Activated naive CD4-positive, alpha-beta T cell treated with anti-CD3 and anti-CD28 coated beads, Interleukin-2, amount 10 ng/mL, durations not matched to agents 7 days and 5 days (primary cell): Measurements from ENCODE around the gene L3MBTL4.

Source experiments
- CTCF ChIA-PET: fragments of 350-600 bp; sonication (Branson Sonifier 250); formaldehyde crosslinking; loops from one replicate; lab custom pipeline; 2021; ENCODE audit warnings: antibody characterized with exemption; lab: Charles Lee
- DNase-seq: peaks from one replicate; pipeline ENCODE4 v3.0.0-alpha.2; 2020
- H3K27ac Mint-ChIP-seq: one replicate; pipeline ENCODE4 v1.8.0; 2021; ENCODE audit warnings: mild to moderate bottlenecking, moderate library complexity, mixed read lengths
- H3K27me3 Mint-ChIP-seq: one replicate; pipeline ENCODE4 v1.8.0; 2021; ENCODE audit warnings: mild to moderate bottlenecking, mixed read lengths
- H3K36me3 Mint-ChIP-seq: one replicate; pipeline ENCODE4 v1.8.0; 2021; ENCODE audit warnings: mixed read lengths
- H3K4me1 Mint-ChIP-seq: one replicate; pipeline ENCODE4 v1.8.0; 2021; ENCODE audit warnings: mixed read lengths
- H3K4me3 Mint-ChIP-seq: one replicate; pipeline ENCODE4 v1.8.0; 2021; ENCODE audit warnings: mild to moderate bottlenecking, moderate library complexity, mixed read lengths
- H3K9me3 Mint-ChIP-seq: one replicate; pipeline ENCODE4 v1.8.0; 2021; ENCODE audit warnings: mixed read lengths

L3MBTL4 gene

GRCh38 chr18:5995626-5996025 lies 419.1 kb downstream of the L3MBTL4 start:
- Mint-ChIP-seq H3K4me1 (no peaks in the 10 kb centered on the region), H3K9me3 (peaks cover 15% of the 10 kb centered on the region), H3K27ac (no peak overlapping the region), H3K36me3 (no peaks in the 10 kb centered on the region), H3K27me3 (peaks cover 4% of the 10 kb centered on the region), H3K4me3 (no peak overlapping the region)
- DNase-seq, result no peak
- CTCF ChIA-PET, result no interaction called here

GRCh38 chr18:5993938-5994337 lies 420.8 kb downstream of the L3MBTL4 start:
- Mint-ChIP-seq H3K4me1 (no peaks in the 10 kb centered on the region), H3K9me3 (peaks cover 8% of the 10 kb centered on the region), H3K36me3 (no peaks in the 10 kb centered on the region), H3K27ac (no peak overlapping the region), H3K4me3 (no peak overlapping the region), H3K27me3 (peaks cover 4% of the 10 kb centered on the region)
- no peak for DNase-seq
- CTCF ChIA-PET, result no interaction called here

- Mint-ChIP-seq H3K36me3 (no peaks in the 10 kb centered on the region), H3K4me3 (no peak overlapping the region), H3K27me3 (peaks cover 4% of the 10 kb centered on the region), H3K4me1 (no peaks in the 10 kb centered on the region), H3K9me3 (peaks cover 8% of the 10 kb centered on the region), H3K27ac (no peak overlapping the region)
- CTCF ChIA-PET, result no interaction called here
- no peak for DNase-seq
These were observed 422.3 kb downstream of the L3MBTL4 start for GRCh38 chr18:5992381-5992780.

- Mint-ChIP-seq H3K4me3 (no peak overlapping the region), H3K4me1 (no peaks in the 10 kb centered on the region), H3K27me3 (peaks cover 4% of the 10 kb centered on the region), H3K36me3 (no peaks in the 10 kb centered on the region), H3K9me3 (peaks cover 3% of the 10 kb centered on the region), H3K27ac (no peak overlapping the region)
- DNase-seq, result no peak
- CTCF ChIA-PET, result interaction anchor here (1.4 kb wide), 1 partner anchor 10 kb away, joined by 3 read pairs; no protein-coding TSS in a partner anchor
These were observed 427.5 kb downstream of the L3MBTL4 start for GRCh38 chr18:5987249-5987648.

- CTCF ChIA-PET, result no interaction called here
- Mint-ChIP-seq H3K4me3 (no peak overlapping the region), H3K9me3 (no peaks in the 10 kb centered on the region), H3K36me3 (no peaks in the 10 kb centered on the region), H3K27ac (no peak overlapping the region), H3K4me1 (no peaks in the 10 kb centered on the region), H3K27me3 (no peaks in the 10 kb centered on the region)
- DNase-seq, result no peak
These were observed 428.3 kb downstream of the L3MBTL4 start for GRCh38 chr18:5986257-5986931.

DNA sequence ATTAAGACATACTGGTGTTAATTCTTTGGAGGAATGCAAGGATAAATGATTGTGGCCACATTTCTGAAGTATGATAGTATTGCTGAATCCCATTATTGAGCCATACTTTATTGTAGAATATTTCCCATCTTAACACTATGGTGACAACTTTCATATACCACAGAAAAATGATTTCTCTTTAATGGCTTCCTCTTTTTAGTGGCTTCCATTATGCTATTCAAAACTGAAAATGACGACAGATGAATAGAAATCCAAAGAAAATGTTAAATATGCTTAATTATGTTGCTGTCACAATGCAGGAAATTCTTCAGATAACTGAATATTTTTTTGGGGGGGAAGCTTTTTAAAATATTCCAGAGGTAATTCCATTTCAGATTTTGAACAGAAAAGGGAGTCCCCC lies 430.5 kb downstream of the L3MBTL4 start:
- H3K9me3 Mint-ChIP-seq, result no peaks in the 10 kb centered on the region
- no peak for DNase-seq
- CTCF ChIA-PET, result interaction anchor here (0.6 kb wide), 1 partner anchor 1281 kb away, joined by 3 read pairs; no protein-coding TSS in a partner anchor
- H3K4me1 Mint-ChIP-seq, result no peaks in the 10 kb centered on the region
- H3K27ac Mint-ChIP-seq, result no peak overlapping the region
- H3K36me3 Mint-ChIP-seq, result no peaks in the 10 kb centered on the region
- H3K4me3 Mint-ChIP-seq, result no peak overlapping the region
- H3K27me3 Mint-ChIP-seq, result no peaks in the 10 kb centered on the region

GRCh38 chr18:5983488-5983887 lies 431.2 kb downstream of the L3MBTL4 start:
- no peaks in the 10 kb centered on the region for H3K36me3 Mint-ChIP-seq
- no peaks in the 10 kb centered on the region for H3K9me3 Mint-ChIP-seq
- H3K4me3 Mint-ChIP-seq, result no peak overlapping the region
- H3K4me1 Mint-ChIP-seq, result no peaks in the 10 kb centered on the region
- CTCF ChIA-PET, result no interaction called here
- H3K27ac Mint-ChIP-seq, result no peak overlapping the region
- H3K27me3 Mint-ChIP-seq, result no peaks in the 10 kb centered on the region
- no peak for DNase-seq

GRCh38 chr18:5982332-5982731 lies 432.4 kb downstream of the L3MBTL4 start:
- Mint-ChIP-seq H3K9me3 (no peaks in the 10 kb centered on the region), H3K4me1 (no peaks in the 10 kb centered on the region), H3K27ac (no peak overlapping the region), H3K27me3 (no peaks in the 10 kb centered on the region), H3K36me3 (no peaks in the 10 kb centered on the region), H3K4me3 (no peak overlapping the region)
- CTCF ChIA-PET, result interaction anchor here (0.7 kb wide), 1 partner anchor 11 kb away, joined by 4 read pairs; no protein-coding TSS in a partner anchor
- no peak for DNase-seq

DNA sequence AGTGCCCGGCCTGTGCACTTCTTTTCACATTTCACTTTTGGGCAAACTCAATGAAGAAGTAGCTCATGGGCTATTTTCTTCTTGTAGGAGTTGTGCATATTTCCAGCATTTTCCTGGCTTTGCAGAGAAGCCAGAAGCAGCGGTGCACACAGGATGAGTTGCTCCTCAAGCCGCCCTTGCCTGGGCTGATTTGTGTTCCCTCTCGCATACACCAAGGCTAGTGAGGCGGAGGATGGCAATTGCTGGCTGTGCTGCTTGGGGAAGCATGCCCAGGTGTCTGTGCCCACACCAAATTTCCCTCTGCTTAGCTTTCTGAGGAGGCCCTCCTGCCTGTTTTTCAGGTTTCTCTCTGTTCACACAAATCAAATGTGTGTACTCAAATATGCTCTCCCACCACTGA lies 434.0 kb downstream of the L3MBTL4 start:
- Mint-ChIP-seq H3K27ac (no peak overlapping the region), H3K36me3 (no peaks in the 10 kb centered on the region), H3K4me1 (no peaks in the 10 kb centered on the region), H3K4me3 (no peak overlapping the region), H3K27me3 (no peaks in the 10 kb centered on the region), H3K9me3 (no peaks in the 10 kb centered on the region)
- CTCF ChIA-PET, result no interaction called here
- DNase-seq, result no peak

DNA sequence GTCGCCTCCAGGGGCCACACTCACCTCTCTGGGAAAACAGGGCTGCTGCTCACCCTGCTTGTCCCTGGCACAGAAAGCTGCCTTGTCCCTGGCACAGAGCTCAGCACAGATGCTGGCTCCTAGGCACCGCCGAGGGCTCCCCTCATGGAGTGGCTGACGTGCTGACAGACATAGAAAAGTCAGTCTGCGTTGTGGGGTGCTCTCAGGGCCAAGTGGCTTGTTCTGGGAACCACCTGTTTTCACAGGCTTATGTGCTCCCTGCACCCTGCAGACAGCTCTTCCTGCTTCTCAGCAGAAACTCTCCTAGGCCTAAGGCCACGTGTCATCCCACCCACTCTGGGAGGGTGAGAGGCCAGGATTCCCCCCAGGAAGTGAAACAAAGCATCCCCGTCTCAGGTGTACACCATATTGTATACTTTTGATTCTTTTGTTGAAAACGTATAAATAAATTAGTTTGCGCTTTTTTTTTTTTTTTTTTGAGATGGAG lies 434.7 kb downstream of the L3MBTL4 start:
- CTCF ChIA-PET, result no interaction called here
- Mint-ChIP-seq H3K36me3 (no peaks in the 10 kb centered on the region), H3K9me3 (no peaks in the 10 kb centered on the region)

DNA sequence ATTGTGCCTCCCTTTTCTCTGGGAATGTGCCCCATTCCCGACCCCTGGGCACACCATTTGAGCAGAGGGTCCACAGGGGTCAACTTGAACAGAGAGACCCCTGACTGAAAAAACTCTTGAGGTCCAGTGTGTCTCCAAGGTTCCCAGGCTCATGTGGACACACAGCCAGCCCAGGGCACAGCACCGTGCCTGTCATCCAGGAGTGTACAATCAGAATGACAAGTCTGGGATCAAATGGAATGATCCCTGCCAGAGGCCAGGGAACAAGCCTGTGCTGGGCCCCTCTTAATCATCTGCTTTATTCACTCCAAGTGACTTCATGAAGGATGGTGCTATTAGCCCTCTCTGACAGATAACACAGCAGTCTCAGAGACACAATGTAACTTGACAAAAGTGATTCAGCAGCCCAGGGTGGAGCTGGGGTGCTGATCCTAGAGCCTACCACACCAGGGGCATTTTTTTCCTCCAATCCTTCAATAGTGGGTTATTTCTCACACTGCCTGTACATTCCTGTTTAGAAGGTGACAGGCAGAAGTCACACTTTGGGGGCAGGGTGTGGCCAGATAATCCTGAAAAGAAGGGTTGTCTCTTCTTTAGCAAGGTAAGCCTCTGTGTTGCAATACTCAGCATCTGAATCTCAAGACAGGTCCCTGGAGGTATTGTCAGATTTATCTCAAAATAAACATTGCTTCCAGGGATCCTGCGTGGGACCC lies 435.4 kb downstream of the L3MBTL4 start:
- no peak overlapping the region for H3K27ac Mint-ChIP-seq
- no peaks in the 10 kb centered on the region for H3K9me3 Mint-ChIP-seq
- no peak for DNase-seq
- no peaks in the 10 kb centered on the region for H3K36me3 Mint-ChIP-seq
- H3K4me3 Mint-ChIP-seq, result no peak overlapping the region
- H3K27me3 Mint-ChIP-seq, result no peaks in the 10 kb centered on the region
- no peaks in the 10 kb centered on the region for H3K4me1 Mint-ChIP-seq
- CTCF ChIA-PET, result no interaction called here

More for the DNA sequence above, 434.7 kb downstream of the L3MBTL4 start:
- Mint-ChIP-seq H3K4me1 (no peaks in the 10 kb centered on the region), H3K27me3 (no peaks in the 10 kb centered on the region), H3K27ac (no peak overlapping the region), H3K4me3 (no peak overlapping the region)
- DNase-seq, result no peak

DNA sequence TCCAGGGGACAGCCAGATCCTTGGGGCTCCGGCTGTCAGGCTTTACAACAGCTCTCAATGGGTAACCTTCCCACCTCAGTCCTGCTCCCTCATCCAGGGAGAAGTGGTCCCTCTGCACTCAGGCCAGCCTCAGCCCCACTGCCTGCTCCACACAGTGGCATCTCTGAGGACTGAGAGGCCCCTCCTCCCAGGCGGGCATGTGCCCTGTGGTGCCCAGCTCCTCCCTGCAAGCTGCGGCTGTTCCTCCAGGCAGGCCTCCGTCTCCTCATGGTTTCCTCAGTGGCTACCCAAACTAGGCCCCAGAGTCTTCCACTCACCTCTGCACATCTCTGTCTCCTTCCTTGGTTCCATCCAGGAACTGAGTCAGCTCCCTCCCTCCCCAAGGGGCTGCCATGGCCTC lies 437.7 kb downstream of the L3MBTL4 start:
- H3K27ac Mint-ChIP-seq, result no peak overlapping the region
- CTCF ChIA-PET, result no interaction called here
- DNase-seq, result no peak
- no peaks in the 10 kb centered on the region for H3K27me3 Mint-ChIP-seq
- H3K9me3 Mint-ChIP-seq, result no peaks in the 10 kb centered on the region
- H3K36me3 Mint-ChIP-seq, result no peaks in the 10 kb centered on the region
- no peak overlapping the region for H3K4me3 Mint-ChIP-seq
- no peaks in the 10 kb centered on the region for H3K4me1 Mint-ChIP-seq

DNA sequence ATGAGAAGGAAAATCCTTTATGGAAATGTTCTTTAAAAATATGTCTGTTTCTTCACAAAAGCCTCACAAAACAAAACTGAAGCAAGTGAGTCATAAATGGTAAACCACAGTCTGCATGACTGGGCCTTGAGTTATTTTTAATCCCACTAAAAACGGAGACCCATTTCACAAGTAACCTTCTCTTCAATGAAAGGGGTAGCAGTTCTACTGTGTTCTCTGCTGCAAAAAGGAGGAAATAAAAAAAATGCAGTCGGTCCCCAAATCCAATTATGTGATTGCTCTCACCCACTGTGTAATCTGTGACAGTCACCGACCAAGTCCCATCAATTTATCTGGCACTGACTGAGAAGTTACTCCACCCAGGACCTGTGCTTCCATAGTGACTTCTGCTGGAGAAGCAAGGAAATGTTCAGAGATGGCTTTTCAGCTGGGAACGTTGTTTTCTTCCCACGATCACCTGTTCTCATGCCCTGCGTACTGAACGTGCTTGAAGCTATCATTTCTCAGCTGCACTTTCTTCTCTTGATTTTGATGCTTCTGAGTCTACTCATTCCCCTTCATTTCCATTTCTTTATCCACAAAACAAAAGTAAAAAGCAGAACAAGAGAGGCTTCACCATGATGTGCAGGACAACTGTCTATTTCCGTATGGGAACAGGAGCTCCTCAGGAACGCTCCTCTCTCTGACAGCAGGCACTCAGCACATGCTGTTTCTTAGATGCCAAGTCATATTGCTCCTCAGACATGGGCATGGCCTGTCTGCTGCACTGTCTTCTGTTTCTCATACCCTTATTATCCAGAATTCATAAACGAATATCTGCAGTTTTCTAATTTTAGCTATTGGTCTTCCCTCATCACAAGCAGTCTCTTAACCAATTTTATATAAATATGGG lies 439.4 kb downstream of the L3MBTL4 start:
- no peaks in the 10 kb centered on the region for H3K27me3 Mint-ChIP-seq
- no peaks in the 10 kb centered on the region for H3K9me3 Mint-ChIP-seq
- no peaks in the 10 kb centered on the region for H3K4me1 Mint-ChIP-seq
- no peak overlapping the region for H3K27ac Mint-ChIP-seq
- no peak for DNase-seq
- no peak overlapping the region for H3K4me3 Mint-ChIP-seq
- CTCF ChIA-PET, result no interaction called here
- no peaks in the 10 kb centered on the region for H3K36me3 Mint-ChIP-seq

- no peak for DNase-seq
These were observed 440.0 kb downstream of the L3MBTL4 start for GRCh38 chr18:5974696-5975095.

More at GRCh38 chr18:5974696-5975095, 440.0 kb downstream of the L3MBTL4 start:
- Mint-ChIP-seq H3K4me1 (peaks cover 5% of the 10 kb centered on the region), H3K36me3 (no peaks in the 10 kb centered on the region), H3K27me3 (no peaks in the 10 kb centered on the region), H3K4me3 (no peak overlapping the region), H3K9me3 (no peaks in the 10 kb centered on the region), H3K27ac (no peak overlapping the region)
- CTCF ChIA-PET, result no interaction called here
